GM18951 (cell line): ENCODE measurements around the gene CTNNB1.

Experiments
- POLR2A ChIP-seq: IDR thresholded peaks from 4 replicates; pipeline ENCODE4 v1.6.1; 2011; ENCODE audit warnings: mild to moderate bottlenecking; ENCODE audit not compliant: insufficient read length, insufficient read depth; ENCODE audit errors: extremely low read depth
- in situ Hi-C: fragments of 300-500 bp; cut with MboI; formaldehyde crosslinking; loops from one replicate; pipeline ENCODE4 v1.12.0; 2022; ENCODE audit warnings: low sequenced_read_pairs, mixed read lengths, inconsistent platforms; ENCODE audit not compliant: unreplicated experiment

CTNNB1 gene

DNA sequence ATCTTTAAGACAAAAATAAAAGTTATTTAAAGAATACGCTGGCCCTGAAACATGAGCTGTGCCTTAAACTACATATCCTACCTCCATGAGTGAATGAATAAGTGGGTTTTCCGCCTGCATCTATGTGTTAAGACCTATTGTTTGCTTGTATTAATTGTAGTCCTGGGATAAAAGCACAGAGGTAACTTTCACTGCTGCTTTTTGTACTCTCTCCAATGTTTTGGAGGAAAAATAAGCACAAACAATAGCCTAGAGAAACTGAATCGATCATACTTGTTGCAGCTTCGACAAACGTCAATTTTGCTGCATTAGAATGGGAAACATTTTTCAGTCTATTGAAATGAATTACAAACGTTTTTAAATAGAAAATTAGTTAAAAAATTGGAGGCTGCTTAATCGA is 1.3 kb upstream of the CTNNB1 start:
- in situ Hi-C loops, result no loop called here
- TF ChIP-seq POLR2A, result no peak

DNA sequence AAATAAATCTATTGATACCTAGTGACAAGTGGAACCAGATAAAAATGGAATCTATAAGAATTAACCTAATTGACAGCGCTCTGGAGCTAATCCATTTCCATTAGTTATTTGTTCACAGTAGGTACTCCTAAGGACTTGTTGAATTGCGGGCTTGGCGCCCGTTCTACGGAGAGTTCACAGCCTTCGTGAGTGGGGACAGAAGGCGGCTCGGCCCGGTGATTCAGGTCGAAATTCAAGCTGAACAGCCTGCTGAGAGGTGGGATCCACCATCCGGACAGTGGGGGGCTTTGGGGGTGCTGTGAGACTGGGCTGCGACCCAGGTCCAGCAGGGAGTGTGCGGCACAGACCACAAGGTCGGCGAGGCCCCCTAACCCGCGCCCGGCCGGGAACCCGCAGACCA is 779 bp upstream of the CTNNB1 start:
- TF ChIP-seq POLR2A, result no peak
- in situ Hi-C loops, result no loop called here

GRCh38 chr3:41199866-41200668 is 762 bp downstream of the CTNNB1 start:
- in situ Hi-C loops, result no loop called here
- no peak for TF ChIP-seq POLR2A

DNA sequence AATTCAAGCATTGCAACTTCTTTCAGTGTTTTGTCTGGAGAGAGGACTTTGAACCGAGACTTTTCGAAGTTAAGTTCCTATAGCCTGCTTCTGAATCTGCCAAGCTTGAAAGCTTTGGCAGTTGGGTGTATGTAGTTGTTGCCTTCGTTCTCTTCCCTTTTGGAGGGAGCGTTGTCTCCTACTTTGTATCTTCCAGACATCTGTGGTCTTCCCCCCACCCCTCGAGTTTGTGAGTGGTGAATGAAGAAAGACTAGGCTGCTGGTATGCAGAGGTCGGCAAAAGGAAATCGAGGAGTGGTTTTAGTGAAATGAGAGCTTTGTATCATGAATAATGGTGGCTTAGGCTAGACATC is 1.3 kb downstream of the CTNNB1 start:
- TF ChIP-seq POLR2A, result no peak
- in situ Hi-C loops, result no loop called here

DNA sequence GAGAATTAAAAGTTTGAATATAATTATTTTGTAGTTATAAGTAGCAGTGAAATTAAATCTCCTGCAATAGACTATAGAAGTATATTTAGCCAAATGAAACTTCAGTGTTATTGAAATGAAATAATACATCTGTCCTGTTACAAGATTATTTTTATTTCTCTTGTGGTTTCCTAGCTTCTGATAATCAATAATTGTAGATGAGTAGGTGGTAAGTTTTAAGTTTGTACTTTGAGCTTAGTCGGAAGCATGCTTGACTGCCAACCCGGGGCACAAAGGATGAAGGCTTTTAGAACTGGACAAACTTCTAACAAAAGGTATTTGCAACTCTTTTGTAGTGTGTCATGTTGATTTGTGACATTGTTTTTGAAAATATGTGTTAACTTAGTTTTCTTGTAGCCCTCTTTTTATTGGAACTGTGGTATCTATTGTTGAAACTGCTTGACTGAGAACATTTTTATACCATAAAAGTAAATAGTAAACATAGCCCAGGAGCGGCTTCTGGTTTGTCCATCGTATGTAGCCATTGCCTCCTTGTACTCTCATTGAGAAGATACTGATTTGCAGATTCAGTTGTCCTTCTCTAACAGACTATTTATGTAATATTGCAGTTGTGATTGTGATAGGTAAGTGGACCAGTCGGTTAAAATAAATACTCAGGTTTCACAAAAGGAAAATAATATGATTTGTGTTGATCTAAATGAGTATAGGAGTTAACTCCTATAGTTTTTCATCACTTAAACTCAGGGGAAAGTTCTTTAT is 2.9 kb downstream of the CTNNB1 start:
- no peak for TF ChIP-seq POLR2A
- in situ Hi-C loops, result no loop called here

DNA sequence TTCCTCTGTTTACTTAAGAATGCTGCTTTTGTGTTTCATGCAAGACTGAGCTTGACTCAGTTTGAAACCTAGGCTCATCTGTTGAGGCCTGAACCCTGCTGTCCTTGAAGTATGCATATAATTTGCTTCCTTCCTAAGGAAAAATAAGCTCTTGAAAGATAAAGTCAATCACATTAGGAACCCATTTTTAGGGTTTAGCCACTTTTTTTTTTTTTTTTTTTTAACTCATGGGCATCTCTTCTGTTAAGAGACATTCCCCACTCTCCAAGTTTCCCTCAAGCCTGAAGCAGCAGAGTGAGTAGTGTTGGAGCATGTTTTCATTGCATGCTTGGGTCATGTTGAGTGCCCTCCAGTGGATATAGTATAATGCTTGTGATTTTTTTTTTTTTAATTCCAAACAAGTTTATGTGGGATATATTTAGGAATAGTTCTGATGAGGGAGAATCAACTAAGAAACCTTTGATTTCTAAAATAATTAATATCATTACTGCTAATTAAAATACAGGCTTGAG is 3.6 kb downstream of the CTNNB1 start:
- in situ Hi-C loops, result no loop called here
- no peak for TF ChIP-seq POLR2A

GRCh38 chr3:41204369-41204768 is 5.1 kb downstream of the CTNNB1 start:
- in situ Hi-C loops, result no loop called here
- TF ChIP-seq POLR2A, result no peak

DNA sequence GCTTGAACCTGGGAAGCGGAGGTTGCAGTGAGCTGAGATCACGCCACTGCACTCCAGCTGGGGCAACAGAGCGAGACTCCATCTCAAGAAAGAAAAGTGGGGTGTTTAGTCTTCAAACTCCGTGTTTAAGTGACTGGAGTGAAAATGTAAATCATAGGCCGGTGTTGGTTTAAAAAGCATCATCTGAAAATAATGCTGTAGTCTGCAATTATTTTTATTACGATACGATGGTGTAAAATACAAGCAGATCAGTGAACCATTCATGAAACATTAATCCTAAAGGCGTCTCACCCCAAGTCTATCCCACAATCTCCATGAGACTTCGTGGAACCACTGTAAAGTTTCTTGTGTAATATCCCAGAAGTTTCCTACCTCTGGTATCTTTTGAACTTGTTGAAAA is 6.3 kb downstream of the CTNNB1 start:
- no peak for TF ChIP-seq POLR2A
- in situ Hi-C loops, result no loop called here

DNA sequence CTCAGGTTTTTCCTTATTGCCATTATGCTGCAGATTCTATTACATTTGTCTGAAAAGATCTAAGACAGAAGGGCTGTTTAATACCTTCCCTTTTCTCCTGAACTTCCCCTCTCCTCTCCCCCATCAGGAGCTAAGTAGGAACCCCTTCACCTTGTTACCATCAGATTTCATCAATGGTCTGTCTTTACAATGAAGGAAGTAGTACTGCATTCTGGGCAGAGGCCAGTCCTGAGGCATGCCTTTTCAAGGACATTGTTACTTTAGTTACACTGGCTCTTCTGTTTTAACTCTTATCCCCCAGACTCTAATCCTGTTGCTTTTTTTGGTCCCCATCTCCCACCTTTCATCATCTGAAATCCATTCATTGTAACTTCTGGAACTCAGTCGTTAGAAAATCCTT is 8.1 kb downstream of the CTNNB1 start:
- no peak for TF ChIP-seq POLR2A
- in situ Hi-C loops, result no loop called here

GRCh38 chr3:41208507-41209220 is 9.4 kb downstream of the CTNNB1 start:
- in situ Hi-C loops, result no loop called here
- TF ChIP-seq POLR2A, result no peak

DNA sequence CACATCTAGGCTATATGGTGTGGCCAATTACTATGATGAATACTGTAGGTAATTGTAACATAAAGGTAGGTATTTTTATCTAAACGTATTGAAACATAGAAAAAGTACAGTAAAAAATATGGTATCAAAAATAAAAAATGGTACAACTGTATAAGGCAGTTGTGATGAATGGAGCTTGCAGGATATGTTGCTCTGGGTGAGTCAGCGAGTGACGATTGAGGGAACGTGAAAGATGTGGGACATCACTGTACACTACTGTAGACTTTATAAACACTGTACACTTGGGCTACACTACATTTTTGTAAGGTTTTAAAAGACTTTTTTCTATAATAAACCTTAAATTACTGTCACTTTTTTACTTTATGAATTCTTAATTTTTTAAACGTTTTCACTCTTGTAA is 10.3 kb downstream of the CTNNB1 start:
- no peak for TF ChIP-seq POLR2A
- in situ Hi-C loops, result no loop called here

DNA sequence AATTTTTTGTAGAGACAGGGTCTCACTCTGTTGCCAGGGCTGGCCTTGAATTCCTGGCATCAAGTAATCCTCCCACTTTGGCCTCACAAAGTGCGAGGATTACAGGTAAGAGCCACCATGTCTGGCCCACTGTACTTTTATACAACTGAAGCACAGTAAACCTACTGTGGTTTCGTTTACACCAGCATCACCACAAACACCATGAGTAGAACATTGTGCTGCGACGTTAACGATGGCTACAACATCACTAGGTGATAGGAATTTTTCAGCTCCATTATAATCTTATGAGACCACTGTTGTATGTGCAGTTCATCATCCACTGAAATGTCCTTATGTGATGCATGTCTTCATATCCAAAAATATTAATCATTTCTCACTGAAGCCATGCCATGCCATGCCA is 11.7 kb downstream of the CTNNB1 start:
- no peak for TF ChIP-seq POLR2A
- in situ Hi-C loops, result no loop called here

- in situ Hi-C loops, result no loop called here
- TF ChIP-seq POLR2A, result no peak
These were observed 12.8 kb downstream of the CTNNB1 start for GRCh38 chr3:41212088-41212487.
